ENCODE data around the gene SRRM5.
"Not testable (repeated sequence)": the region's sequence is repeated elsewhere in the genome, so short reads cannot be mapped to it uniquely, and the experiment has no call there.

The SRRM5 gene

GRCh38 chr19:43611788-43612187, at the start of gene SRRM5:
Gene SRRM5 (plus strand): TSS chr19:43612088. CDS start chr19:43612122, 34 bp downstream.
- DNase-seq: no peak

- no peak for DNase-seq
Observed at GRCh38 chr19:43562226-43562697, 49.6 kb upstream of the SRRM5 start.

- DNase-seq: peak; percentile 87
Observed at GRCh38 chr19:43562698-43563241, 49.1 kb upstream of the SRRM5 start.

- DNase-seq: no peak
Observed at GRCh38 chr19:43563816-43564457, 48.0 kb upstream of the SRRM5 start.

- no peak for DNase-seq
Observed at GRCh38 chr19:43564800-43565199, 47.1 kb upstream of the SRRM5 start.

GRCh38 chr19:43569657-43570056, 42.2 kb upstream of the SRRM5 start:
- DNase-seq: no peak

GRCh38 chr19:43570174-43570791, 41.6 kb upstream of the SRRM5 start:
- no peak for DNase-seq

- no peak for DNase-seq
Observed at GRCh38 chr19:43572171-43572588, 39.7 kb upstream of the SRRM5 start.

GRCh38 chr19:43574424-43575155, 37.3 kb upstream of the SRRM5 start:
- no peak for DNase-seq

- peak; percentile 98 for DNase-seq
Observed at GRCh38 chr19:43575156-43575950, 36.5 kb upstream of the SRRM5 start, which contains the start of the genes PINLYP and XRCC1. Gene PINLYP (plus strand): TSS chr19:43575801. CDS start chr19:43577192, 1,391 bp downstream. Gene XRCC1 (minus strand): TSS chr19:43575527. CDS start chr19:43575458, 69 bp downstream.

- DNase-seq: no peak
Observed at GRCh38 chr19:43575955-43576878, 35.7 kb upstream of the SRRM5 start.

GRCh38 chr19:43578787-43579186, 33.1 kb upstream of the SRRM5 start:
- DNase-seq: no peak

GRCh38 chr19:43581467-43581866, 30.4 kb upstream of the SRRM5 start:
- DNase-seq: no peak

GRCh38 chr19:43582495-43582894, 29.4 kb upstream of the SRRM5 start:
- no peak for DNase-seq

- no peak for DNase-seq
Observed at GRCh38 chr19:43584484-43584883, 27.4 kb upstream of the SRRM5 start.

- no peak for DNase-seq
Observed at GRCh38 chr19:43586346-43586745, 25.5 kb upstream of the SRRM5 start.

GRCh38 chr19:43587029-43587428, 24.9 kb upstream of the SRRM5 start:
- not testable (repeated sequence) for DNase-seq

GRCh38 chr19:43589277-43589676, 22.6 kb upstream of the SRRM5 start:
- no peak for DNase-seq

- DNase-seq: no peak
Observed at GRCh38 chr19:43589678-43590077, 22.2 kb upstream of the SRRM5 start.

GRCh38 chr19:43591904-43592772, 19.8 kb upstream of the SRRM5 start:
- no peak for DNase-seq

All from activated effector memory CD4-positive, alpha-beta T cell treated with anti-CD3 and anti-CD28 coated beads, Interleukin-2, amount 50 U/mL, for 16 hours (primary cell).